ENCODE measurements around the gene MATN4. TPM values are rescaled to one million over a fixed set of nuclear protein-coding genes. Genes with fewer than 3 reads are reported as not detected.

Gene MATN4
- total and polyA plus RNA-seq, 2 of the 4 experiments (the other 2 are of a cell fraction): 0.12 TPM; not detected in 1

DNA sequence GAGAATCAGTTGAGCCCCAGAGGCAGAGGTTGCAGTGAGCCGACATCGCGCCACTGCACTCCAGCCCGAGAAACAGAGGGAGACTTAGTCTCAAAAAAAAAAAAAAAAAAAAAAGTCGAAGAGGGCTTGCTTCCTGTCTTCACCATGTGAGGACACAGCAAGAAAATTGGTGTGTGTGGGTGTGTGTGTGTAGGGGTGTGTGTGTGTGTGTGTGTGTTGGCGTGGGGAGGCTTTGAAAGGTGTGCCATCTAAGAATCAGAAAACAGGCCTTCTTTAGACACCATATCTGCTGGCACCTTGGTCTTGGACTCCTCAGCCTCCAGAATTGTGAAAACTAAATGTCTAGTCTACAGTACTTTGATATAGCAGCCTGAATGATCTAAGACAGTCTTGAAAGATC, 8.3 kb downstream of the MATN4 start:
- Histone ChIP-seq H2AFZ (replicated peaks; ENCODE audit: low read length, poor library complexity) (no peak overlapping the region), H3K79me1 (ENCODE audit: low read depth in 1 of 2, low read length in 2 of 2) (no peaks in the 10 kb centered on the region), H2AK9ac (replicated peaks; ENCODE audit: low read depth, low read length, poor library complexity) (no peak overlapping the region), H3K18ac (ENCODE audit: low read depth, low read length) (no peak overlapping the region), H3K36me3 (ENCODE audit: control insufficient read depth, insufficient read depth, low read length) (no peaks in the 10 kb centered on the region), H3K23ac (ENCODE audit: low read depth, low read length) (no peak overlapping the region), H2BK20ac (ENCODE audit: low read depth, low read length) (no peak overlapping the region), H4K20me1 (ENCODE audit: insufficient read depth, low read length) (no peaks in the 10 kb centered on the region), H3K4me1 (ENCODE audit: control insufficient read depth, insufficient read depth, low read length) (no peaks in the 10 kb centered on the region), H3K9me1 (ENCODE audit: insufficient read depth, low read length) (no peaks in the 10 kb centered on the region), H2BK120ac (ENCODE audit: low read depth, low read length) (no peak overlapping the region), H3K14ac (replicated peaks; ENCODE audit: low read depth, low read length) (no peak overlapping the region), H4K5ac (ENCODE audit: low read depth, low read length) (no peak overlapping the region), H3K27ac (ENCODE audit: insufficient read depth, low read length) (no peak overlapping the region), H3K9ac (ENCODE audit: low read depth, low read length) (no peak overlapping the region), H2AK5ac (ENCODE audit: low read depth, low read length) (no peak overlapping the region), H3K4ac (ENCODE audit: low read depth, low read length) (no peak overlapping the region), H3K9me3 (ENCODE audit: control insufficient read depth, insufficient read depth, low read length) (no peaks in the 10 kb centered on the region), H3K56ac (ENCODE audit: extremely low read depth, insufficient read depth, low read length) (no peak overlapping the region), H2BK5ac (ENCODE audit: low read depth, low read length, poor library complexity, severe bottlenecking) (no peak overlapping the region), H3K27me3 (ENCODE audit: control insufficient read depth, insufficient read depth, low read length) (peaks cover 24% of the 10 kb centered on the region), H2BK15ac (ENCODE audit: low read depth, low read length) (no peak overlapping the region), H4K91ac (ENCODE audit: insufficient read depth, low read depth, low read length) (no peak overlapping the region), H3K4me3 (ENCODE audit: insufficient read depth, low read depth, low read length) (no peak overlapping the region), H3K4me2 (ENCODE audit: low read depth, low read length) (no peak overlapping the region), H4K8ac (ENCODE audit: low read depth in 2 of 2, low read length in 2 of 2) (no peak overlapping the region)
- WGBS, 2 experiments (ENCODE audit: extremely low coverage in 2 of 2, insufficient read length in 1 of 2): no CpG with 5 or more reads among the region's 6 CpGs
- ATAC-seq (ENCODE audit: low read depth) (no peak), DNase-seq (no peak)
- in situ Hi-C loops (cut with MboI; ENCODE audit: low sequenced_read_pairs): loop anchor here (25.0 kb wide), 1 partner anchor 187 kb away; the partner anchor contains the start of genes KCNS1, WFDC12 and WFDC5
- BruUV-seq (replicated peaks): no TSS peak
- ChIA-PET CTCF (no interaction called here), POLR2A (ENCODE audit: unreplicated experiment) (no interaction called here)
- TF ChIP-seq FOS (IDR thresholded peaks at IDR 0.05; ENCODE audit: low read depth, low read length) (no peak), RAD21 (IDR thresholded peaks at IDR 0.05; ENCODE audit: low read length) (no peak), RFX5 (IDR thresholded peaks at IDR 0.05; ENCODE audit: low read depth, low read length) (no peak), CEBPB (IDR thresholded peaks at IDR 0.05; ENCODE audit: low read depth, low read length) (no peak), CTCF (conservative IDR thresholded peaks at IDR 0.05; ENCODE audit: low read depth, low read length) (no peak)
- dilution Hi-C loops (cut with HindIII; ENCODE audit: low sequenced_read_pairs, unreplicated experiment): no loop called here
- intact Hi-C loops (cut with micrococcal nuclease): no loop called here

Data from IMR-90 (cell line).